Measurements from ENCODE around the gene VWA2.

Gene VWA2

DNA sequence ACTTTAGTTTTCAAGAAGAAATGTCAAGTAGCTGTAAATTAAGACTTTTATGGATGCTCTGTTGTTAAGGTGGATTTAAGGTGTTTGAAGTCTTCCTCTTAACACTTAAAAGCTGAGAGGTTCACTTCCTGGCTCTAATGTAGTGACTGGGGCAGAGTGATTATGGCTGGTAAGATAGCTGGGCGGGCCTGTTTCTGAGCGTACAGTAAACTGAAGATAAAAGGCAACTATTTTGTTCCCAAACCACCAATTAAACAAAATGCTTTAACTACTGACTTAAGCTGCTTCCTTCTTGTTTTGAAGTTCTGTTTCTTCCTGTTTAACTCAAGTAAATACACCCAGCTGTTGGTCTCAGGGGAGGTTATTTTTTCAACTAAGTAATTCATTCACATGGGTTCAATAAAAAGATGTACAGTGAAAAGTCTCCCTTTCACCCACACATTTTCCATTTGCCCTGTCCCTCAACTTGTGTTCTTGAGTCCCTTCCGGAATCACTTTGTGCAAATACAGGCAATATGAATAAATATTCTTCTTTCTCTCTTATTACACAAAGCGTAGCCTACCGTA is 19.3 kb downstream of the VWA2 start:
- CTCF ChIA-PET, result interaction anchor here (0.8 kb wide), 1 partner anchor 46 kb away, joined by 3 read pairs; no protein-coding TSS in a partner anchor
- POLR2A ChIA-PET, result no interaction called here
- TF ChIP-seq, protein P1, sequence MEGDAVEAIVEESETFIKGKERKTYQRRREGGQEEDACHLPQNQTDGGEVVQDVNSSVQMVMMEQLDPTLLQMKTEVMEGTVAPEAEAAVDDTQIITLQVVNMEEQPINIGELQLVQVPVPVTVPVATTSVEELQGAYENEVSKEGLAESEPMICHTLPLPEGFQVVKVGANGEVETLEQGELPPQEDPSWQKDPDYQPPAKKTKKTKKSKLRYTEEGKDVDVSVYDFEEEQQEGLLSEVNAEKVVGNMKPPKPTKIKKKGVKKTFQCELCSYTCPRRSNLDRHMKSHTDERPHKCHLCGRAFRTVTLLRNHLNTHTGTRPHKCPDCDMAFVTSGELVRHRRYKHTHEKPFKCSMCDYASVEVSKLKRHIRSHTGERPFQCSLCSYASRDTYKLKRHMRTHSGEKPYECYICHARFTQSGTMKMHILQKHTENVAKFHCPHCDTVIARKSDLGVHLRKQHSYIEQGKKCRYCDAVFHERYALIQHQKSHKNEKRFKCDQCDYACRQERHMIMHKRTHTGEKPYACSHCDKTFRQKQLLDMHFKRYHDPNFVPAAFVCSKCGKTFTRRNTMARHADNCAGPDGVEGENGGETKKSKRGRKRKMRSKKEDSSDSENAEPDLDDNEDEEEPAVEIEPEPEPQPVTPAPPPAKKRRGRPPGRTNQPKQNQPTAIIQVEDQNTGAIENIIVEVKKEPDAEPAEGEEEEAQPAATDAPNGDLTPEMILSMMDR (IDR thresholded peaks at IDR 0.05; ENCODE audit: control extremely low read depth, extremely low read depth, low read depth, missing control alignments), result no peak
- DNase-seq (ENCODE audit: extremely low spot score), result no peak

DNA sequence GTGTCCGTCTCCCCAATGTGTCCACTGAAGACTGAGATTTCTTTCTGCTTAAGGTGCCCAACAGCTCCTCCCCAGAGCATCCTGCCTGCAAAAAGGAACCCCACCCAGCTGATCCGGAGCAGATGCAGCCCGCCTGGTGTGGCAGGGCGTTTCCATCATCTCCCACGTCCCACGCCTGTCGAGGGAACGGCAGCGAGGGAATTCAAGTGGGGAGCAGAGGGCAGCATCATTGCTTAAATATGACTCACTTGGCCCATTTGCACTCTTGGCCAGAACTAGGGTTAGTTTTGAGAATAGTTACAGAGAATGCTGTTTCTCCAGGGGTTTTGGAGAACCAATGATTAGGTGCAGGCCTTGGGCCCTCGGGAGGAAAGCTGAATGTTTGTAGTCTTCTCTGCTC is 20.8 kb downstream of the VWA2 start:
- CTCF ChIA-PET, result interaction anchor here (1.3 kb wide), 1 partner anchor 44 kb away, joined by 3 read pairs; no protein-coding TSS in a partner anchor
- DNase-seq (ENCODE audit: extremely low spot score), result no peak
- POLR2A ChIA-PET, result no interaction called here
- TF ChIP-seq, protein P1 (IDR thresholded peaks at IDR 0.05; ENCODE audit: control extremely low read depth, extremely low read depth, low read depth, missing control alignments), result no peak

DNA sequence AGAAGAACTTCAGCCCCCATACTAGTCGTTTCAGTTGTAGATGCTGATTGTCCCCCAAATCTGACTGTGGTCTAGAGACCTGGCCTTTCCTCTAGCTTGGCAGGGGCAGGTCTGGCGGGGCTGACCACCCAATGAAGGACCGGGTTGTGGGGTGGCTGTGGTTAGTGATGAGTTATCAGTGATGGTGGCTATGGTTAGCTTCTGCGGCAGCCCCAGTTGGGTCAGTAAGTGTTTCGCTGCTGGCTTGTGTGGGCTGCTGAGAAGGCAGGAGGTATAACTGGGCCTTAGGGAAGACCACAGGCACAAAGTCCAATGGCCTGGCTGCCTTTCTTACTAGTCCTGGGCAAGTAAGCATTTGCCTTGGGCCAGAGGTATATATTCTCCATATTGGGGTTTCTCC is 21.3 kb downstream of the VWA2 start:
- ChIA-PET CTCF (interaction anchor here (1.2 to 1.3 kb wide), 2 partner anchors 15 to 44 kb away, joined by 3 read pairs; no protein-coding TSS in a partner anchor), POLR2A (no interaction called here)
- TF ChIP-seq, protein P1 (IDR thresholded peaks at IDR 0.05; ENCODE audit: control extremely low read depth, extremely low read depth, low read depth, missing control alignments), result no peak
- no peak for DNase-seq (ENCODE audit: extremely low spot score)

DNA sequence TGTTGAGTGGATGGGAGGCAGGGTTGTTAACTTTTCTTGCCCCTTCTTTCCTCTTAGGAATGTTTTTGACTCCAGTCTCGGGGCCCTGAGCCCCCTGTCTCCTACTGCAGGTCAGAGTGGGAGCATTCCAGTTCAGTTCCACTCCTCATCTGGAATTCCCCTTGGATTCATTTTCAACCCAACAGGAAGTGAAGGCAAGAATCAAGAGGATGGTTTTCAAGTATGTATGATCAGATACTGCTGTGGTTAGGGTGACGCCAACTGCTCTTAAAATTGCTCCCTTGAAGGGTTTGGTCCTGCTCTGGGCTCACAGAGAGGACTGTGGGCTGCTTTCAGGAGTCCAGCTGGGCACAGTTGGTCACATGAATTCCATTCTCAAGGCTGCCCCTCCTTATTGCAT is 22.0 kb downstream of the VWA2 start:
- ChIA-PET POLR2A (no interaction called here), CTCF (interaction anchor here (1.2 to 1.3 kb wide), 2 partner anchors 16 to 43 kb away, joined by 3 read pairs; no protein-coding TSS in a partner anchor)
- DNase-seq (ENCODE audit: extremely low spot score), result no peak
- TF ChIP-seq, protein P1 (IDR thresholded peaks at IDR 0.05; ENCODE audit: control extremely low read depth, extremely low read depth, low read depth, missing control alignments), result no peak

DNA sequence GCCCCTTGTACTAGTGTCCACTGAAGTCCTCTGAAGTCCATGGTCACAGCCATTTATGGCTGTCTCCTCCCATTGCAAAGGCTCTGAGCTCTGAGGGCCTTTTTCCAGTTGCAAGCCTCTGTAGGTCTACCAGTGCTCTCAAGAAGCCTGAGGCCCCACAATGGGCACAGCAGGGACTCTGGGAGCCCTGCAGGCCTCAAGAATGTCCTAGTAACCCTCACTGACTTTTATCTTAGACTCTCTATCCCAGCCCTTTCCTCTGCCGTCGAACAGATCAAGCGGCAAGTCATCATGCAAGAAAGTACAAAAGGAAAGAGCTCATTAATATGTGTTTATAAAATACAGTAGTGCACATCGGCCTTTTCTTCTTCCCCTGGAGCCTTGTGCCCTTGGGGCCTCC is 23.4 kb downstream of the VWA2 start:
- TF ChIP-seq, protein P1 (IDR thresholded peaks at IDR 0.05; ENCODE audit: control extremely low read depth, extremely low read depth, low read depth, missing control alignments), result no peak
- DNase-seq (ENCODE audit: extremely low spot score), result no peak
- ChIA-PET CTCF (interaction anchor here (0.6 to 1.4 kb wide), 2 partner anchors 21 to 42 kb away, joined by 3 read pairs; no protein-coding TSS in a partner anchor), POLR2A (no interaction called here)

DNA sequence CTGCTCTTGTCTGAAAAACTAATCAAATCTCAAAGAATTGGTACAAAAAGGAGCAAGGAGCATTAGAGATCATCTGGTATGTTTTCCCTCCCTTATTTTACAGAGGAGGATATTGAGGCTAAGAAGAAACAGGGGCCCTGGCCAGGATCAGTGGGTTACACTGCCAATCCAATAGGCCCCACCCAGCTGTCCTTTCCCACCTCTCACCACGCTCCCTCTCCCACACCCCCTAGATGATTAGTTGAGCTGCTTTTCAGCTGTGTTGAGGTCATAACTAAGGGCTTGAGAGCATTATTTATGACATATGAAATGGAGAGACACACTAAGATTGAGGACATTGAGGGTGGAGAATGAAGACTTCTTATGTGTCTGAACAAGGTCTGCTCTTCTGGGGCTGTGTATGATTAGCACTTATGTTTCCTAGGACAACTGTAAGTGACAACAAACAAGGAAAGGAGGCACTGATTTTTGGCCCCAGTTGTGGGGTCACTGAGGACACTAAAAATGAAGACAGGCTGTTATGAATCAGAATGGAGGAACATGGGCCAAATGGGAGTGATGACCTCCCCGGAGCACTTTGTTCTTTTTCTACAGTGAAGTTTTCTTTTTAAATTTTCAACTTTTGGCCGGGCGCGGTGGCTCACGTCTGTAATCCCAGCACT is 26.5 kb downstream of the VWA2 start:
- ChIA-PET CTCF (interaction anchor here (1.0 kb wide), 1 partner anchor 16 kb away, joined by 3 read pairs; no protein-coding TSS in a partner anchor), POLR2A (no interaction called here)
- TF ChIP-seq, protein P1 (IDR thresholded peaks at IDR 0.05; ENCODE audit: control extremely low read depth, extremely low read depth, low read depth, missing control alignments), result no peak
- no peak for DNase-seq (ENCODE audit: extremely low spot score)
